Right cardiac atrium (tissue), 5 donors: ENCODE measurements around the gene CYYR1. TPM values are rescaled to one million over a fixed set of nuclear protein-coding genes. Genes with fewer than 3 reads are reported as not detected.

Experiments used
- ATAC-seq, 2 donors: fragments of 200-7000 bp; cut with Tn5 transposase; one replicate each; pipeline versions ENCODE4 v1.8.0 to v1.9.1; 2020; ENCODE audit warnings: moderate library complexity in 2 of 2, mild to moderate bottlenecking in 1 of 2
- DNase-seq, 3 donors: peaks; one replicate each; pipeline ENCODE4 v3.0.0-alpha.2; 2020
- H3K27ac ChIP-seq: one replicate; pipeline ENCODE4 v1.5.1; 2013; ENCODE audit warnings: mild to moderate bottlenecking, low read length, control low read depth, moderate library complexity
- H3K27me3 ChIP-seq: one replicate; pipeline ENCODE4 v1.6.1; 2013; ENCODE audit not compliant: control insufficient read depth, insufficient read depth
- H3K4me1 ChIP-seq: one replicate; pipeline ENCODE4 v1.6.1; 2013; ENCODE audit warnings: low read length; ENCODE audit not compliant: control insufficient read depth, insufficient read depth
- H3K4me3 ChIP-seq: one replicate; pipeline ENCODE4 v1.5.1; 2013; ENCODE audit warnings: low read length, control low read depth
- H3K9me3 ChIP-seq: one replicate; pipeline ENCODE4 v1.6.1; 2013; ENCODE audit warnings: low read length; ENCODE audit not compliant: control insufficient read depth
- whole genome bisulfite sequencing: extraction: QIAGEN DNeasy Blood & Tissue Kit; methylation state at CpG from one replicate; pipeline ENCODE4 v1.1.7; 2013; 5-methylcytosine and 5-hydroxymethylcytosine counted together
- intact Hi-C, 4 donors: fragments of 100-400 bp; cut with DNase I; formaldehyde crosslinking; loops; one replicate each; pipeline versions ENCODE4 v1.11.0 to v1.14.0; 2022 to 2023
- polyA plus RNA-seq: library from polyadenylated mRNA; stranded (reverse); fragments of 200-250 nt; gene quantifications from one replicate; pipeline ENCODE4 v1.2.3, GENCODE V29; 2013
- total RNA-seq, 4 donors: library from RNA; stranded (reverse); fragmentation: NEBNext Ultra II Directional; extraction: Animal tissue kit (Norgen Biotek cat#: 25700); gene quantifications; one replicate each; pipeline ENCODE4 v1.2.1, GENCODE V29; 2021
- donor health status: healthy with polysubstance abuse.
- donor health status: DM: no; HTN: yes; CAD: no.
- donor health status: DM: no; HTN: no; CAD: no.
- donor health status: DM: no; HTN: yes; CAD: no; lungs with severe emphysema.
- donor health status: DM: yes; HTN: yes; CAD: no.

Gene CYYR1
- total and polyA plus RNA-seq, 5 donors, result 10.7 to 18.8 (median 15.4) TPM

- intact Hi-C loops, result no loop called here
These were observed 10.7 kb upstream of the CYYR1 start for GRCh38 chr21:26583769-26584168.

GRCh38 chr21:26581818-26582217, 8.7 kb upstream of the CYYR1 start:
- intact Hi-C loops, result no loop called here
- no peak overlapping the region for H3K27ac ChIP-seq
- 97% methylated on average over 1 of the region's 1 CpG for WGBS

More at GRCh38 chr21:26583769-26584168, 10.7 kb upstream of the CYYR1 start:
- Histone ChIP-seq H3K9me3 (no peaks in the 10 kb centered on the region), H3K27me3 (no peaks in the 10 kb centered on the region), H3K4me3 (peak overlapping the region; percentile 42), H3K4me1 (peaks cover 2% of the 10 kb centered on the region), H3K27ac (no peak overlapping the region)
- DNase-seq, result no peak
- WGBS, result 64% methylated on average over 3 of the region's 3 CpGs
- no peak for ATAC-seq

GRCh38 chr21:26572076-26572701, 897 bp downstream of the CYYR1 start:
- Histone ChIP-seq H3K9me3 (no peaks in the 10 kb centered on the region), H3K27ac (peak overlapping the region; percentile 31), H3K4me1 (no peaks in the 10 kb centered on the region), H3K4me3 (peak overlapping the region; percentile 47), H3K27me3 (no peaks in the 10 kb centered on the region)
- no peak for DNase-seq
- intact Hi-C loops, result no loop called here
- 26% methylated on average over 11 of the region's 11 CpGs for WGBS
- ATAC-seq, result no peak

More at GRCh38 chr21:26581818-26582217, 8.7 kb upstream of the CYYR1 start:
- DNase-seq (no peak), ATAC-seq (no peak)
- Histone ChIP-seq H3K4me1 (no peaks in the 10 kb centered on the region), H3K4me3 (no peak overlapping the region), H3K27me3 (no peaks in the 10 kb centered on the region), H3K9me3 (no peaks in the 10 kb centered on the region)

GRCh38 chr21:26570203-26570602, 2.9 kb downstream of the CYYR1 start:
- H3K27ac ChIP-seq, result no peak overlapping the region
- no peaks in the 10 kb centered on the region for H3K27me3 ChIP-seq
- DNase-seq, result peak in 1 of 3 donors; percentile 18
- H3K9me3 ChIP-seq, result no peaks in the 10 kb centered on the region
- 46% methylated on average over 3 of the region's 3 CpGs for WGBS
- no peaks in the 10 kb centered on the region for H3K4me1 ChIP-seq
- H3K4me3 ChIP-seq, result no peak overlapping the region
- intact Hi-C loops, result no loop called here
- peak; percentile 84 to 93 for ATAC-seq

- peak overlapping the region; percentile 68 for H3K27ac ChIP-seq
- H3K9me3 ChIP-seq, result no peaks in the 10 kb centered on the region
- ATAC-seq (no peak), DNase-seq (no peak)
- H3K27me3 ChIP-seq, result no peaks in the 10 kb centered on the region
- H3K4me1 ChIP-seq, result peaks cover 1% of the 10 kb centered on the region
- H3K4me3 ChIP-seq, result no peak overlapping the region
- intact Hi-C loops, result no loop called here
- 73% methylated on average over 2 of the region's 2 CpGs for WGBS
These were observed 7.5 kb downstream of the CYYR1 start for GRCh38 chr21:26565546-26565945.

GRCh38 chr21:26565111-26565510, 8.0 kb downstream of the CYYR1 start:
- Histone ChIP-seq H3K4me3 (no peak overlapping the region), H3K27me3 (no peaks in the 10 kb centered on the region), H3K9me3 (no peaks in the 10 kb centered on the region), H3K4me1 (peaks cover 1% of the 10 kb centered on the region), H3K27ac (peak overlapping the region; percentile 68)
- ATAC-seq, result no peak
- intact Hi-C loops, result no loop called here
- 61% methylated on average over 6 of the region's 6 CpGs for WGBS
- no peak for DNase-seq

- Histone ChIP-seq H3K4me1 (peaks cover 1% of the 10 kb centered on the region), H3K27me3 (no peaks in the 10 kb centered on the region), H3K27ac (no peak overlapping the region), H3K9me3 (no peaks in the 10 kb centered on the region), H3K4me3 (no peak overlapping the region)
- DNase-seq (no peak), ATAC-seq (no peak)
- intact Hi-C loops, result no loop called here
- WGBS, result 54% methylated on average over 5 of the region's 5 CpGs
These were observed 9.1 kb downstream of the CYYR1 start for GRCh38 chr21:26563856-26564503.

- Histone ChIP-seq H3K4me1 (peaks cover 1% of the 10 kb centered on the region), H3K27me3 (no peaks in the 10 kb centered on the region), H3K27ac (no peak overlapping the region), H3K4me3 (no peak overlapping the region), H3K9me3 (no peaks in the 10 kb centered on the region)
- WGBS, result 90% methylated on average over 3 of the region's 3 CpGs
- intact Hi-C loops, result no loop called here
- no peak for ATAC-seq
- DNase-seq, result no peak
These were observed 12.5 kb downstream of the CYYR1 start for GRCh38 chr21:26560612-26561011.

- peaks cover 1% of the 10 kb centered on the region for H3K4me1 ChIP-seq
- DNase-seq (no peak), ATAC-seq (no peak)
- intact Hi-C loops, result no loop called here
- H3K9me3 ChIP-seq, result no peaks in the 10 kb centered on the region
- H3K27me3 ChIP-seq, result no peaks in the 10 kb centered on the region
- no peak overlapping the region for H3K27ac ChIP-seq
- no peak overlapping the region for H3K4me3 ChIP-seq
- WGBS, result 95% methylated on average over 5 of the region's 5 CpGs
These were observed 14.0 kb downstream of the CYYR1 start for GRCh38 chr21:26559099-26559498.

- no peak overlapping the region for H3K27ac ChIP-seq
- 85% methylated on average over 4 of the region's 4 CpGs for WGBS
These were observed 16.0 kb downstream of the CYYR1 start for GRCh38 chr21:26557106-26557505.

GRCh38 chr21:26555540-26556146, 17.4 kb downstream of the CYYR1 start:
- 65% methylated on average over 1 of the region's 1 CpG for WGBS
- ATAC-seq, result no peak
- intact Hi-C loops, result no loop called here
- no peaks in the 10 kb centered on the region for H3K4me1 ChIP-seq
- no peak overlapping the region for H3K4me3 ChIP-seq
- H3K9me3 ChIP-seq, result no peaks in the 10 kb centered on the region
- DNase-seq, result no peak
- H3K27ac ChIP-seq, result no peak overlapping the region
- H3K27me3 ChIP-seq, result no peaks in the 10 kb centered on the region

More at GRCh38 chr21:26557106-26557505, 16.0 kb downstream of the CYYR1 start:
- H3K4me3 ChIP-seq, result no peak overlapping the region
- intact Hi-C loops, result no loop called here
- no peaks in the 10 kb centered on the region for H3K9me3 ChIP-seq
- H3K4me1 ChIP-seq, result no peaks in the 10 kb centered on the region
- no peak for DNase-seq
- ATAC-seq, result no peak
- no peaks in the 10 kb centered on the region for H3K27me3 ChIP-seq
